ELF-1 (cell line): ENCODE measurements around the gene GNAT2.

Source experiments
- DNase-seq: peaks from one replicate; pipeline ENCODE4 v3.0.0-alpha.2; 2016; ENCODE audit warnings: low read depth, low spot score

GNAT2 gene

DNA sequence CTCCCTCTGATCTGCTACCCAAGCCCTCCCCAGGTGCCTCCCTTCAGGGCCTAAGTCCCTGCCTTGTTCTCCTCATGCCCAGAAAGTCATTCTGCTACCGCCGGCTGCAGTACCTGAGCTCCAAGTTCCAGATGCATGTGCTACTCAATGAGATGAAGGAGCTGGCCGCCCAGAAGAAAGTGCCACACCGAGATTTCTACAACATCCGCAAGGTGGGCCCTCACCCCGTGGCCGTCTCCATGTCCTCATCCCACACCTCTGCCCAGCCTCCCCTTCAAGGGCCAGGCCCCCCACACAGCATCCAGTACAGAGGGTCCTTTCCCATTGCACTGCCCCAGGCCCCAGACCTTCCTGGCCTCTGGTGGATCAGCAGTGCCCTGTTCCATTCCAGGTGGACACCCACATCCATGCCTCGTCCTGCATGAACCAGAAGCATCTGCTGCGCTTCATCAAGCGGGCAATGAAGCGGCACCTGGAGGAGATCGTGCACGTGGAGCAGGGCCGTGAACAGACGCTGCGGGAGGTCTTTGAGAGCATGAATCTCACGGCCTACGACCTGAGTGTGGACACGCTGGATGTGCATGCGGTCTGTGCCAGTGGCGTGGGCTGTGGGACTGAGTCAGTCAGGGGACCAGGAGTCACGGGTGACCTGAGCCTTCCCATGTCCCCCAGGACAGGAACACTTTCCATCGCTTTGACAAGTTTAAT is 8.4 kb upstream of the GNAT2 start:
- no peak for DNase-seq

DNA sequence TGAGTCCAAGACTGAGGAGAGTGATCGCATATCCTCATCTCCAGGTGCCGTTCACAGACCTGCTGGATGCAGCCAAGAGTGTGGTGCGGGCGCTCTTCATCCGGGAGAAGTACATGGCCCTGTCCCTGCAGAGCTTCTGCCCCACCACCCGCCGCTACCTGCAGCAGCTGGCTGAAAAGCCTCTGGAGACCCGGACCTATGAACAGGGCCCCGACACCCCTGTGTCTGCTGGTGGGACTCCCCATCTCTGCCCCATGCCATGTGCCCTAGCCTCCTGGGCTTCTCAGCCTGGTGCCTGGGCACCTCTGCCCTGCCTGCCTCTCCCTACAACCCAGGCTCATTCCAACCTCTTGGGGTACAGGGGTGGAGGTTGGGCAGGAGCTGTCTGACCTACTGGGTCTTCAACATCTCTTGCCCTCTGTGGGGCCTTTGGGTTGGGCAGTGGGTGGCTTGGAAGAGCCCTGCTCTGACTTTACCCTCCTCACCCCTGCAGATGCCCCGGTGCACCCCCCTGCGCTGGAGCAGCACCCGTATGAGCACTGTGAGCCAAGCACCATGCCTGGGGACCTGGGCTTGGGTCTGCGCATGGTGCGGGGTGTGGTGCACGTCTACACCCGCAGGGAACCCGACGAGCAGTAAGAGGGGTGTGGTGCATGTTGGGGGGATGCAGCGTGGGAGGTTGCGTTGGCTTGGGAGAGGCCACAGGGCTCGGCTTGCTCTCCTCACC is 7.4 kb upstream of the GNAT2 start:
- DNase-seq = no peak

DNA sequence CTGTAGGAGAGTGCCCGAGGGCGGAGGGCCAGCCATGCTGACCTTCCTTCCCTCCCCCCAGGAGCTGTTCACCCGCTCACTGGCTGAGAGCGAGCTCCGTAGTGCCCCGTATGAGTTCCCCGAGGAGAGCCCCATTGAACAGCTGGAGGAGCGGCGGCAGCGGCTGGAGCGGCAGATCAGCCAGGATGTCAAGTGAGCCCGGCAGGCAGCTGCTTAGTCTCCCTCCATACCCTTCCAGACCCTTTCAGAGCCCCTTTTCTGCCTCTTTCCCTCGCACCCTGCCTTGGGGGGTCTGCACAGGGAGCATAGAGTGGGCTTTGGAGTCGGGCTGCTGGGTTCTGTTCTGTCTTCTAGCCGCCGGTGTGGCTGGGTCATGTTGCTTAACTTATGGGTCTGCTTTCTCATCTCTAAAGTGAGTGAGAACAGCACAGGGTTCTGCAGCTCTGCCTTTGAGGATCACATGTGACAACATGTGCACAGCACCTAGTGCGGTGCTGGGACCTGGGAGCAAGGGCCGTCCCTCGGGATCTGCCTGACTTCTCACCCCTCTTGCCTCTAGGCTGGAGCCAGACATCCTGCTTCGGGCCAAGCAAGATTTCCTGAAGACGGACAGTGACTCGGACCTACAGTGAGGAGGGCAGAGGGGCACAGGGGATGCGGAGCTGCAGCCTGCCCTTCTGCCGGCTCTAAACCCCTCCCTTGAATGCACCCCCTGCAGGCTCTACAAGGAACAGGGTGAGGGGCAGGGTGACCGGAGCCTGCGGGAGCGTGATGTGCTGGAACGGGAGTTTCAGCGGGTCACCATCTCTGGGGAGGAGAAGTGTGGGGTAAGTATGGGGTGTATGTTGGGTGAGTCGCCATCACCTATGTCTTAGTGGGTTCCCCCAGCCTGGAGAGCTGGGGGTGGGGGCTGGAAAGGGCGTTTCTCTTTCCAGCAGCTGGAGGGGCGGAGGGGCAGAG is 6.5 kb upstream of the GNAT2 start:
- no peak for DNase-seq

DNA sequence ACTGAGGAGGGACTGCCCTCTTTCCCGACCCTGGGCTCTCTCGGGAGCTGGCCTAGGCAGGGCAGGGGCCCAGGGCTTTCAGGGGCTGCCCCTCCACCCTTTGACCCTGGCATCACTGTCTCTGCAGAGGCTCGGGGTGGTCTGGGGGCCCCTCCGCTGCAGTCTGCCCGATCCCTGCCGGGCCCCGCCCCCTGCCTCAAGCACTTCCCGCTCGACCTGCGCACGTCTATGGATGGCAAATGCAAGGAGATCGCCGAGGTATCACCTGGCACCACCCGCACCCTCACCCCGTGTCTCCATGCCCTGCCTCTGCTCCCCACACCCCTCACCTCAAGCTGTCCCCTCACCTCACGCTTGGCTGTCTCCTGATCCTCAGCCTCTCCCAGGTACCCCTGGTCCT is 5.8 kb upstream of the GNAT2 start:
- DNase-seq = no peak

DNA sequence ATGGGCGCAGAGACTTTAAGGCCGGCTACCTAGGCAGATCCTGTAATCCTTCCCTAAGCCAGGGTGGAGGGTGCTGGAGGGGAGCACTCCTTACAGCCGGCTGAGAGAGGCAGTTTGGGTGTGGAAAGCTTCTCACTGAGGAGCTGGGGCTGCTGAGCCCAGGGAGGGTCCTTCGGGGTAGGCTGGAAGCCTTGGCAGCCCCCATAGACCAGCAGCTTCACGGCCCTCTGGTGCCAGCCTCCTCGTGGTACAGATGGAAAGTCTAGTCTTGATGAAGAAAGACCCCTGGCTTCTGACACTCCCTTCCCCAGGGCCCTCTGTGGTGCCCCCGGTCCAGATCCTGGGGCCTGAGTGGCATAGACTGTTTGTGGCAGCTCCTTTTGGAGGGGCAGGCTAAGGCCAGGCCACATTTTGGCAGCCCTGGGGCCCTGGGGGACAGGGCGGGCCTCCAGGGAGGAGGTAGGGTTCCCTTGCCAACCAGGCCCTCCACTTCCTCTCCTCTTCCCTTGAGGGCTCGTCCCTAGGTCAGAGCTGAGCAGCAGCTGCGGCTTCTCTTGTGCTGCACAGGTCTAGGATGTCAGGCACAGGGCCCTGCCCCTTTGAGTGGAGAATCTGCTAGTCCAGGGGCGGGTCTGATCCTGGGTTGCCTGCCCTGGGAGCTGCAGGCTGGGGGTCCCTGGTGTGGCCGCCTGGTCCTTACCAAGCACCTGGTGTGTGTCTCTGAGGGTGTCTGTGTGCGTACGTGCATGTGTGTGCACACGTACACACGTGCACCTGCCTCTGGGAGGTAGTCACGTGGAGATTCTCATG is 5.0 kb upstream of the GNAT2 start:
- DNase-seq = no peak

DNA sequence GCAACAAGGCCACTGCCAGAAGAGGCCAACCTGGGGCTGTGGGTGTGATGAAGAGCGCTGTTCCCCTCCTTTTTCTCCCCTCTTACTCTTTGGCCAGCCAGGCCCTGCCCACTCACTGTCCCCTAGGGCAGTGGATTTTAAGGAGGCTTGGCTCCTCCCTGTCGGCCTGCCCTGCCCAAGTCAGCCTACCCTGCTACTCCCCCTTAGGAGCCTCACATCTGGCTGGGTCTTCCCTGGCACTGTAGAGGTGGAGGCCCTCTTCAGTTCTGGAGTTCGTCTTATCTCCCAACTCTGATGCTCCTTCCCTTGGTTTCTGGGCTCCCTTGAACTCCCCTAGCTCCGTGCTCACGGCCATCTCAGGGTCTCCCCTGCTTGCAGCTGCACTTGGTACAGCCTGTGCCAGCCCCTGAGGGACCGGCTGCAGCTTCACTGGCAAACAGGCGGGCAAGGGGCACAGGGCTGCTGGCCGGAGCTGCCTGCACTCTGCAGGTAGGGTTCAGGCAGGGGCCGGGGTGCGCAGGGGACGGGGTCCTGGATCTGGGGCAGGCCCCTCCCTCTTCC is 4.3 kb upstream of the GNAT2 start:
- DNase-seq = no peak

DNA sequence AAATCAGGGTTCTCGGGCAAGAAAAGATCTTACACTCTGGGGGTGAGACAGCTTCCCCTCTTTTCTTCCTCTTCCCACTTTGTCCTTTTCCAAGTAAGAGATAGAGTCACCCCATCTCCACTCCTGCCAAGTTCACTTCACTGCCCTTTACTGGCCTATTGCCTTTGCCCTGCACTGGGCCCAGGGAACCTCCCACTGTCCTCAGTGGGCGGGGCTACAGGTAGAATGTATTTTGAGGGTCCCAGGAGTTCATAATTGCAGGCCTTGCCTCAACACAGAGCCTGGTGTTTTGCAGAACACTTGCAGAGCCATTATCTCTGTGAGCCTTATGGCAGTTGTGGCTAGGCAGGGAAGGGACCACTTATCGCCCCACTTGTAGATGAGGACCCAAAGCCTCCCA is 3.5 kb upstream of the GNAT2 start:
- DNase-seq = no peak

DNA sequence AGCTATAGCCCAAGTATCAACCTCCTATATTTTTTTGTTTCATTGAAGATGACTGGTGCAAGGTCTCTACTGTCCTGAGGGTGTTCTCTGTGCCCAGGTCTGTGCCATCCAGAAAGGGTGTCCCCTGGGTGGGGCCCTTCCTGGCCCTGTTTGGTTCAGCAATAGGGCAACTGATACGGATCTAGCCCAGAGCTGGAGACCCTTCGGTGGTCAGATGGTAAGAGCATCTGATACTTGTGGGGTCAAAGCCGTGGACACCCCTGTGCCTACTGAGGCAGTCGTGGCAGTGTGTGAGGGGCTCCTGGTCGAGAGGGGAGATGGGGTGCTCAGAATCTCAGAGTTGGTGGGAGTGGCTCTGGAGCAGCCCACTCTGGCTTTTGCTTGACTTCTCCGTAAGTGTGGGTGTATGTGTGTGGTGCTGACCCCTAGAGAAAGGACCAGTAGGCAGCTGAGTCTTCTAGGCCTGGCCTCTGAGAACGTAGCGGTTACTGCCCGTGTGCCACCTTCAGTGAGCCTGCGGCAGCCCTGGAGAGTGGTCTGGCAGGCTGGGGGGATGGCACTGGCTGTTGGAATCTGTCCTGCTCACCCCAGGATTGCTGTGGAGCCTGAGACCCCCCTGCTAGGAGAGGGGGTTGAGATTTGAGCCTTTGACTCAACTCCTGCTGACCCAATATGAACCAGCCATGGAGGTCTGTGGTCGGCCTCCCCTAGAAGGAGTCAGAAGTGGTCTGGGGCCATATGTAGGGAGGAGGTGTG is 2.9 kb upstream of the GNAT2 start:
- DNase-seq = no peak

DNA sequence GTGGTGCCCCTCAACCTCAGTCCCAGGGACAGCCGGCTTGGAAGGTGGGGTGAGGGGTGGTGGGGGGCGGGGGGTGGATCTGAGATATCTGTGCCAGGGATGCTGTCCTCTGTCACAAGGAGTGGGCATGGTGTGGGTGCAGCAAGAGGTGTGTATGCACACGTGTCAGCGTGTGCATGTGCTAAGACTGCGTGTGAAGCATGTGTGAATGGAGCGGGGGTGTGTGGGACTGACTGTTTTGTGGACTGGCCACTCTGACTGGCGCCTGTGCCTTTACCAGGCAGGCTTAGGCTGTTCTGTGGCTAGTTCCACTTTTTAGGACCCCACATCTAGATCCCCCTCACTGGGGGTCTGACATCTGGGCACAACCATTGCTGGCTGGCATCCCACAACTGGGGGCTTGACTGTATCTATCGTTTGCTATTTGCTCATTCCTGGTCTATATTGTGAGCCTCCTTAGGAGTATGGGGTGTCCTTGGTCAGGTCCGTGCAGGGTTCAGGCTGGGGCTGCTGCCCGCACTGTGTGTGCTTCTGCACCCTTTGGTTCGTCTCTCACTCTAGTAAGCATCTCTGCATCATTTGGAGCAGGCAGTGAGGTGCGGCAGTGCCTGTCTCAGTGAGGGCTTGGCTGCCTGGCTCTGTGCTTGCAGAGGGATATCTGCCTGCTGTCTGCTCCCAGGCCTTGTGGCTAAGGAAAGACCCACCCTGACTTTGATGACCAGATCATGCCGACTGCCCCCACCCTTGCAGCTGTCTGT is 2.1 kb upstream of the GNAT2 start:
- DNase-seq = no peak

DNA sequence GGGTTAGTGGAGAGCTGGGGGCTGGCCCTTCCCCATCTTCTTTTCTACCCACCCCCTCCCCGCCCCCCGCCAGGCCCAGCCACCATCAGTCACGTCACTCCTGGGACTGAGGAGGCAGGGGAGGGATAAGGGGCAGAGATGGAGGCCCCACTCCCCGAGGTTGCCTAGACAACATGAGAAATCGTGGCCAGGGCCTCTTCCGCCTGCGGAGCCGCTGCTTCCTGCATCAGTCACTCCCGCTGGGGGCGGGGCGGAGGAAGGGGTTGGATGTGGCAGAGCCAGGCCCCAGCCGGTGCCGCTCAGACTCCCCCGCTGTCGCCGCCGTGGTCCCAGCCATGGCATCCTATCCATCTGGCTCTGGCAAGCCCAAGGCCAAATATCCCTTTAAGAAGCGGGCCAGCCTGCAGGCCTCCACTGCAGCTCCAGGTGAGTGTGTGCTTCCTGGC is 1.4 kb upstream of the GNAT2 start:
- peak; percentile 86 for DNase-seq

DNA sequence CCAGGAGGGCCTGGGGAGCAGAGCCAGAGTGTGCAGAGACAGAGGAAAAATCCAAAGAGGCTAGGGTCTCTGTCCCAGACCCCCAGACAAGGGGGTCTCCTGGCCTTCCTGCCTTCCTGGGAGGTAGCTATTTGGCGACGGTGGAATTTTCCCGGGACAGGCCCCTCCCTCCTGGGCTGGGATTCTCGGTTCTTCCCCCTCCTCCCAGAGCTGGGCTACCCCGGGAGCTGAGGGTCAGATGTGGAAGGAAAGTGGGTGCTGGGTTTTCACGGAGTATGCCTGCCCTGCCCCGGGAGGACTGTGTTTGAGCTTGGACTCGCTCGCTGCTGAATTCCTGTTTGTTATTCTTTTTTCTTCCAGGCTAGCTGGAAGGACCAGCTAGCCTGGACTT is 980 bp upstream of the GNAT2 start:
- DNase-seq = peak; percentile 54

DNA sequence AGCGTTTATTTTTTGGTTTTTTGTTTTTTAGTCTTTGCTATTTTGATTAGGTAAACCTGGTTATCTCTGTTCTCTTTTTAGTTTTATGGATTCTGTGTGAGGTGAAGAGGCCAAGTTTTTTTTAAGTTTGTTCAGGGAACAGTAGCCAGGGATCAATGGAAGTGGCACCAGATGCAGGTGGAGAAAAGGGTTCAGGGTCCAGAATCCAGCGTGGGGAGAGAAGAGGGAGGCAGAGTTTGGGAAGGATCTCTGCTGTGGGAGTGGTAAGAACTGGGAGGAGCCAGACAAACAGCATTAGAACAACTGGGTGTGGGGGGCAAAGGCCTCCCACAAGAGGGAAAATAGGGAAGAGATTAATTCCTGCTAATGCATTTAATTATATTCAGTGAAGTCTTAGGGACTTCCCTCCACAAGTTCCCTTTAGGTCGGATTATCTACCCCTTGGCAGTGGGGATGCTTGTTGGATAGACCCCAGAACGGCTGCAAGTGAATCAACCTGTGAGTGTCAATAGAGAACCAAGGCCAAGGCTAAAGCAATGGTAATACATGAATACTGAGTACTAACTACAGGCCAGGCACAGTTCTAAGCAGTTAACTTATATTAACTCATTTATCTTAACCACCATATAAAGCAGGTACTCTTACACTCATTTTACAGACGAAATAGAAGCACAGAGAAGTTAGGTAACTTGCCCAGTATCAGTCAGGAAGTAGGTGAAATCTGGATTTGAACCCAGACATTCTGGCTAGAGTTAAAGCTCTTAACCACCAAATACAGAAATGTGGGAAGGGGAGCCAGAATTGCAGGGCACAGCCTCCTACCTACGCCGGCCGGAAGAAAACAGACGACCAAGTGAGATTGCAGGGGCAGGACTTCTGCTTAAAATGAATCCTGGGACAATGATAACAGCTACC is 498 bp downstream of the GNAT2 start:
- DNase-seq = no peak

DNA sequence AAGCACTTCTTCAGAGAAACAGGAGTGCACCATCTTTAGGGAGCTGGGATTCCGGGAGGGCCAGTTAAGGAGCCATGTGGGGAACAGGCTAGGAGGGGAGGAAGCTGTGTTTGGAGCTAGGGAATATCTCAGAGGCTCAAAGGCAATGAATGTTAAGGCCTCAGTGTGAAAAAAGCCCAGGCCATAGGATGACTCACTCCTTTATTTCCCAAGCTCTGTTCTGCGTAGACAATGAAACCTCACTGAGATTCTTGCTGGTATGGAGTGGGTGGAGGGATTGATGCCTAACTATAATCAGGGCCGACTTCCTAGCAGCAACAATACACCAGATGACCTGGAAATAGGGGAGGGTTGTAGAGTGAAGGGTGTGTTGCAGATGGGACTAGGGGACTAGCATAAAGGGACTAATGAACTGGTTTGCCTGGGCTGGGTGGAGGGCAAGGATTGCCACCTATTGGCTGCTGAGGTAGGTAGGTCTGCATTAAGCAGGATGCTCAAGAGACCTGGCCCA is 2.1 kb downstream of the GNAT2 start:
- DNase-seq = peak; percentile 67

DNA sequence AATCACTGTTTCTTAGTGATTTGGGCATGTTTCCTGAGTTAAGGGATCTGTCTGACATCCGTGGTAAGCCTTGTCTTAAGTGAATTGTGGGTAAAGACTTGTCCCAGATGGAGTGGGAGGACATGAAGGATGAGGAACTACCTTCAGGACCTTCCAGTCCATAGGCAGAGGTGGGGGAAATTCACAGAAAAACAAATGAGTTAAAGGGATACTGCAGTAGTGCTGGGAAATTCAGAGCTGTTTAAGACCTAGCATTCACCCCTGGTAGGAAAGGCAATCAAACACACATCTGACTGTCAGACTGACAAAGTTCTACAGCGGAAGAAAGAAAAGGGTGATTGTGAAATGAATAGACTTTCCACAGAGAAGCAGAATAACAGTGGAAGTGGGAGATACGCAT is 3.0 kb downstream of the GNAT2 start:
- no peak for DNase-seq

DNA sequence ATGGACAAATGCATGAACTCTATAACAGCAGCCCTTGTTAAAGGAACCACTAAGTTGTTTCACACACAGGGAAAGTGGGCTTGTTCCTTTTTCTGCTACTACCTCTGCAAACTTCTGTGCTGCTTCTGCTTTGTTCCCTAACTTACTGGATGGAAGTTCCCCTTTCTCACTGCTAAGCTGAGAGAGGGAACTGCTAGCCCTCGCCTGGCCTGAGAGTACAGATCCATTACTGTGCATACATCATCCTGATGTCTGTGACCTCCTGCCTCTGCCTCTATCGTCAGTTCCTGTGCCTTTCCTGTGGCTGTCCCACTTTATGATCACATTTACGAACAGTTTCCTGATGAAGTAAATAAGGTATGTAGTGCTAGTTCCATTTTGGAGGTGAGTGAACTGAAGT is 3.5 kb downstream of the GNAT2 start:
- DNase-seq = no peak

DNA sequence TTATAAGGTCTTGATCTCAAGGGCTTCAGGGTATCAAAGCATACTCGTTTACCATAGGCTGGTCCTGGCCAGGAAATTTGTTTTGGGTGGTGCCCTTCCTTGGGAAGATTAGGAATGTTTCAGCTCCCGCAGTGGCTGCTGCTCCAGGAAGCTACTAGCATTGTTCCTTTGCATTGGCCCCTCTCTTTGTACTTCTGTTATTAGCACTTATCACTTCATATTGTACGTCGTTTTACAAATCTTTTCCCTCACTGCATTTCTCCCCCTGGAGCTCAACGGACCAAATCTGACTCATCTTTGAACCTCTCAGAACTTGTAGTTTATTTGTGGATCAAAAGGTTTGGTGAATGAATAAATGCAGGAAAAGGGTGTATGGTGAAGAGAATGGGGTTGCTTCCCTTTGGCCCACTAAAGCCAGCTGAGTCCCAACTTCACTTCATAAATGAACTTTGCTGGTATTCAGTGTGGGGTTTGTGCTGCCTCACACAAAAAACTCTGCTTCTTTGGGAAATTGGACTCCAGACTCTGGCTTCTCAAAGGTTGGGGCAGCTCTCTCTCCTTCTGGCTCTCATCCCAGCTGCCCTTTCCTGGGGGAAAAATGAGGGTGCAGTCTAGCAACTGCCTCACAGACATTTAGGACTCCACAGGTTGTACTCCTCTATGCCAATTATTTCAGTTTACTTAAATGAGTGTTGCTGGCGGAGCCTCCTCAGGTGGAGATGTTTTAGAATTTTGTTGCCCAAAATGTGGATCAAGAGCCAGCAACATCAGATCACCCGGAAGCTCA is 5.9 kb downstream of the GNAT2 start:
- DNase-seq = no peak

DNA sequence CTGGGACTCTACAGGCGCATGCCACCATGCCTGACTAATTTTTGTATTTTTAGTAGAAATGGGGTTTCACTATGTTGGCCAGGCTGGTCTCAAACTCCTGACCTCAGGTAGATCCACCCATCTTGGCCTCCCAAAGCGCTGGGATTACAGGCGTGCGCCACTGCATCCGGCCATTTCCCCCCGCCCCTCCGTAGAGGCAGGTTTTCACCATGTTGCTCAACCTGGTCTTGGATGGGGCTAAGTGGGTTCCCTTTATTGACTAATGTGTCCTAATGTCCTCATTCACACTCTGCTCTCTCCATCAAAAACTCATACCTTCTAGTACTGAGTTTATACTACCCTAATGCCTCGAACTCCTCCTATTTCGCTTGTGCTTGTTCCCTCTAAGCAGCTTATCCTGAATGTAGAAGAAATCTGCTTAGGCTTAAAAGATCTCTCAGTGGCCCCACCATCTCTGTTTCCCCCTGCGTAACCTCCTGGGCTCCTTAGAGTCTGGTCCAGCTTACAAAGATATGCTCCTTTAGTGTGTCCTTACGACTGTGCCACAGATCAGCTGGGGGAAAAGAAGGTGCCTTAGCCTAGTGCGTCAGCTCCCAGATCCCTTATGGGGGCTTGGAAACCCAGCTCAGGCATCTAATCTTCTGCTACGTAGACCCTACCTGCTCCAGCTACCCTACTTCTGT is 8.0 kb downstream of the GNAT2 start:
- DNase-seq = no peak
